ENCODE measurements around the gene CACNA1H.
"Not testable (repeated sequence)": the region's sequence is repeated elsewhere in the genome, so short reads cannot be mapped to it uniquely, and the experiment has no call there.

Gene CACNA1H

GRCh38 chr16:1265090-1265630 is 112.3 kb downstream of the CACNA1H start:
- no peak for DNase-seq (ENCODE audit: low read depth in 4 of 4, low spot score in 1 of 4)

- no peak for DNase-seq (ENCODE audit: low read depth in 4 of 4, low spot score in 1 of 4)
Measured at GRCh38 chr16:1265826-1266225, 112.9 kb downstream of the CACNA1H start.

- DNase-seq (ENCODE audit: low read depth in 4 of 4, low spot score in 1 of 4) = not testable (repeated sequence)
Measured at GRCh38 chr16:1269418-1269817, 116.5 kb downstream of the CACNA1H start.

GRCh38 chr16:1271380-1271723 is 118.4 kb downstream of the CACNA1H start:
- no peak for DNase-seq (ENCODE audit: low read depth in 4 of 4, low spot score in 1 of 4)

All from stimulated activated CD4-positive, alpha-beta T cell treated with anti-CD3 and anti-CD28 coated beads, Interleukin-1b, Interleukin-23, amount 100 ng/mL, for 24 hours (primary cell).